Fibroblast of pulmonary artery (primary cell): ENCODE data around the gene GALNTL6.

Source experiments
- DNase-seq: peaks from one replicate; pipeline ENCODE4 v3.0.0-alpha.2; 2010; ENCODE audit warnings: low read depth
- H3K4me3 ChIP-seq: replicated peaks from 2 replicates; pipeline ENCODE4 v1.5.1; 2011; ENCODE audit warnings: low read depth, mild to moderate bottlenecking, control low read depth, low read length, moderate library complexity
- TF ChIP-seq, protein P1 (sequence below): IDR thresholded peaks from 2 replicates; pipeline ENCODE4 v1.5.1; 2011; ENCODE audit warnings: mild to moderate bottlenecking, control low read depth, low read length, inconsistent platforms; ENCODE audit errors: missing control alignments

The GALNTL6 gene

DNA sequence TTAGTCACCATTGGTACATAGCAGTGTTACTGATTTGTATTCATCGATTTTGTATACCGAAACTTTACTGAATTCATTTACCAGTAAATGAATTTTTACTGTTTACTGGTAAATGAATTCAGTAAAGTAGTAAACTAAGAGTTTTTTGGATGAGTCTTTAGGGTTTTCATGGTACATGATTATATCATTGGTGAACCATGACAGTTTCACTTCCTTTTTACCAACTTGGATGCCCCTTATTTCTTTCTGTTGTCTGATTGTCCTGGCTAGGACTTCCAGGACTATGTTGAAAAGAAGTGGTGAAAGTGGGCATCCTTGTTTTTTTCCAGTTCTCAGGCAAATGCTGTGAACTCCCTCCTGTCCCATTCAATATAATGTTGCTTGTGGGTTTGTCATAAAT is 494.9 kb downstream of the GALNTL6 start:
- TF ChIP-seq, protein P1, sequence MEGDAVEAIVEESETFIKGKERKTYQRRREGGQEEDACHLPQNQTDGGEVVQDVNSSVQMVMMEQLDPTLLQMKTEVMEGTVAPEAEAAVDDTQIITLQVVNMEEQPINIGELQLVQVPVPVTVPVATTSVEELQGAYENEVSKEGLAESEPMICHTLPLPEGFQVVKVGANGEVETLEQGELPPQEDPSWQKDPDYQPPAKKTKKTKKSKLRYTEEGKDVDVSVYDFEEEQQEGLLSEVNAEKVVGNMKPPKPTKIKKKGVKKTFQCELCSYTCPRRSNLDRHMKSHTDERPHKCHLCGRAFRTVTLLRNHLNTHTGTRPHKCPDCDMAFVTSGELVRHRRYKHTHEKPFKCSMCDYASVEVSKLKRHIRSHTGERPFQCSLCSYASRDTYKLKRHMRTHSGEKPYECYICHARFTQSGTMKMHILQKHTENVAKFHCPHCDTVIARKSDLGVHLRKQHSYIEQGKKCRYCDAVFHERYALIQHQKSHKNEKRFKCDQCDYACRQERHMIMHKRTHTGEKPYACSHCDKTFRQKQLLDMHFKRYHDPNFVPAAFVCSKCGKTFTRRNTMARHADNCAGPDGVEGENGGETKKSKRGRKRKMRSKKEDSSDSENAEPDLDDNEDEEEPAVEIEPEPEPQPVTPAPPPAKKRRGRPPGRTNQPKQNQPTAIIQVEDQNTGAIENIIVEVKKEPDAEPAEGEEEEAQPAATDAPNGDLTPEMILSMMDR: no peak
- H3K4me3 ChIP-seq: no peak overlapping the region
- DNase-seq: no peak

DNA sequence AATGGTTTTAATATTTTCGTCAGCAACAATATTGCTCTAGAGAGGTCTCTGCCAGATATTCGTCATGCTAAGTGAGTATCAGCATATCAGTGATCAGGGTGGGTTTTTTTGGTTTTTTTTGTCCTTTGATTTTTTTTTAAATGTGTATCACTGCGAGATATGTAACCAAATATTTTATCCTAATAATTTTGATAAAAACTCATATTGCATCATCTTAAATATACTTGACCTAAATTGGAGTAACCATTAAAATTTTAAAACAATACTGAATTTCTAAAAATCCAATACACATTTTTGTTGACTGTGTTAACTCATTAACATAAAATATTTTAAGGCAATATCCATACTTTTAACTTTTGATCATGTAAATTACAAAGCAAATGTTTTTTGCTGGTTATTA is 498.5 kb downstream of the GALNTL6 start:
- H3K4me3 ChIP-seq: no peak overlapping the region
- no peak for DNase-seq

DNA sequence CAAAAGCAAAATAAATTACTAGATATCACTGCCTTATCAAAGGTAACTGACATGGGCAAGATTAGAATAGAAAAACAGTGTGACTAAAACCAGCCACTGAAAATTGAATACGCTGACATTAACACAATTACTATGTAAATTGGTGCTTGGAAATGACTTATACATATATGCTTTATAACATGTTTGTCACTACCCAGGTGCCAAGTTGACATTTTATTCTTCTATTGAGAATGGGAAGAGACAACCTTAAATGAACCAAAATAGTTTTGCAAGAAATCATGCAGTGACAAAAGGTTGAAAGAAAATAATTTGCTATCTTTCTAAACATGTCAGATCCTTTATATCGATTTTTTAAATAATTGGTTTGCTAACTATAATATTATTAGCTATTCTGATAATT is 510.1 kb downstream of the GALNTL6 start:
- TF ChIP-seq, protein P1: no peak
- H3K4me3 ChIP-seq: no peak overlapping the region
- DNase-seq: no peak

More for the DNA sequence above, 498.5 kb downstream of the GALNTL6 start:
- TF ChIP-seq, protein P1: no peak

DNA sequence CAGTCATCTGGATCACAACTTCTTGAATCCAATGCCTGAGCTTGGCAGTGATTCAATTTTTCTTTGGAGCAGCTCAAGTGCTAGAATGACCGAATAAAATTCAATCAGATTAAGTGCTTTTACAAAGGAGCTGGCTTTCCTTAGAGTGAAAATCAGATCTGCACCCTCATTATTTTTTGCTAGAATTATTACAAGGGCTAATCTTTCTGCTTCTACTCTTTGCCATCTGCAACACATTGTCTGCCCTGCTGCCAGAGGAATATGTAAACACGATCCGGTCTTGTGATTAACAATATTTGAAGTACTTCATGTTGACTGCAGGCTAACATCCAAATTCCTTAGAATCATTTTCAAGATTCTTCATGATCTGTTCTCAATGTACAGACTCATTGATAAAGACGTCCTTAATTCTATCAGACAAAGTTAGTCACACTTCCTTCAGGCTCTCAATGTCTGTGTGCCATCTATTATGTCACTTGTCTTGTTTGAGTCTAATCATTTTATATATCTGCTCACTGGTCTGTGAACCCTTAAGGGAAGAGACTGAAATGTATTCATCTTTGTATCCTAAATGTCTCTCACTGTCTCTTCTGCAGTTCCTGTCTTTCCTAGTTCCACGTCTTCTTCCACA is 531.2 kb downstream of the GALNTL6 start:
- TF ChIP-seq, protein P1: no peak
- H3K4me3 ChIP-seq: no peak overlapping the region
- DNase-seq: no peak

DNA sequence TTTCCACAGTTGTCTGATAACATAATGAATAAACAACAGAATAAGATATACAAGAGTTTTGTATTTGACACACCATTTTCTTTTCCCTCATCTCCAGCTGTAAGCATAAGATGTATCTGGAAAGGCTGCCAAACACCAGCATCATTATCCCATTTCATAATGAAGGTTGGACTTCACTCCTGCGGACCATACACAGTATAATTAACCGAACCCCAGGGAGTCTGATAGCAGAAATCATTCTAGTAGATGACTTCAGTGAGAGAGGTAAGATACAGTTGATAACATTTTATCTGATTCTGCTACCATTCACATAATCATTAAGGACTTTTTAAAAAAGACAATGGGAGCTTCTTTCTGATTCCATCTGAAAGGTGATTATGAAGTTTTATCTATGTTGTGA is 535.2 kb downstream of the GALNTL6 start:
- TF ChIP-seq, protein P1: no peak
- no peak overlapping the region for H3K4me3 ChIP-seq
- no peak for DNase-seq

DNA sequence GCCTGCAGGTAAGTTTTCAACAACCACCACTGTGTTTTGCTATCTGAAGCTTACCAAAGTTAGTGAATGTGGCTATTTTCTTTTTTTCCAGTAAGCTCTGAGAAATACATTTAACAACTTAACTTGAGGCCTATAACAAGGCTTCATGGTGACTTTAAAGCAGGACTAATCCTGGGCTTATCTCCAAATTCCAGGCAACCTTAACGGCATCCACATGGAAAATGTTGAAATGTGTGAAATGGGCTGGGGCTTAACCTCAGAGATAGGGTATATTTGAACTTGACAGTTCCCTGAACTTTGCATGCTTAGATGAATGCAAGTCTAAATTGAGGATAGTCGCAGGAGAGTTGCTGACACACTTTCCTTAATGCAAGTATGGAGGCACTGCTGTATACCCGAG is 539.2 kb downstream of the GALNTL6 start:
- no peak for DNase-seq
- TF ChIP-seq, protein P1: no peak
- no peak overlapping the region for H3K4me3 ChIP-seq

DNA sequence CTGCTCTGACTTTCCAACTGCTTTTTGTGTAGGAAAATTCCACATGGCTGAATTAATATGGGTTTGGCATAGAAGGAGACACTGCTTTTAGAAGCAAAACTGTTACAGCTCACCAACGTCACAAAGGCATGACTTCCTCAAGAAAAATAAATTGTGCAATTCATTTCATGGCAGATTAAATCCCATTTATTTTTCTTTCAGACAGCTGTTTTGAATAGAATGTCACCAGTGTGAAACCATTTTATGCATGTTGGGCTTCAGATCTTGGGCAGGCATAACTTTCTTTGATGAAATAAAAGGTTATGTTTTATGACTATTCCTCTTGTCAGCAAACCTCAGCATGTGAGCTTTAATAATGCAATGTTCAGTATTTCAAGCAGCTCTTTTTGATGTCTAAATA is 542.8 kb downstream of the GALNTL6 start:
- DNase-seq: no peak

More for the DNA sequence above, 542.8 kb downstream of the GALNTL6 start:
- TF ChIP-seq, protein P1: no peak
- no peak overlapping the region for H3K4me3 ChIP-seq
